ENCODE results near the gene TMPRSS2. TPM values are rescaled to one million over a fixed set of nuclear protein-coding genes. Genes with fewer than 3 reads are reported as not detected.

The TMPRSS2 gene
- total RNA-seq, 4 donors from 2014 or later, result 0.19 to 5.0 (median 0.62) TPM; not detected in 1

DNA sequence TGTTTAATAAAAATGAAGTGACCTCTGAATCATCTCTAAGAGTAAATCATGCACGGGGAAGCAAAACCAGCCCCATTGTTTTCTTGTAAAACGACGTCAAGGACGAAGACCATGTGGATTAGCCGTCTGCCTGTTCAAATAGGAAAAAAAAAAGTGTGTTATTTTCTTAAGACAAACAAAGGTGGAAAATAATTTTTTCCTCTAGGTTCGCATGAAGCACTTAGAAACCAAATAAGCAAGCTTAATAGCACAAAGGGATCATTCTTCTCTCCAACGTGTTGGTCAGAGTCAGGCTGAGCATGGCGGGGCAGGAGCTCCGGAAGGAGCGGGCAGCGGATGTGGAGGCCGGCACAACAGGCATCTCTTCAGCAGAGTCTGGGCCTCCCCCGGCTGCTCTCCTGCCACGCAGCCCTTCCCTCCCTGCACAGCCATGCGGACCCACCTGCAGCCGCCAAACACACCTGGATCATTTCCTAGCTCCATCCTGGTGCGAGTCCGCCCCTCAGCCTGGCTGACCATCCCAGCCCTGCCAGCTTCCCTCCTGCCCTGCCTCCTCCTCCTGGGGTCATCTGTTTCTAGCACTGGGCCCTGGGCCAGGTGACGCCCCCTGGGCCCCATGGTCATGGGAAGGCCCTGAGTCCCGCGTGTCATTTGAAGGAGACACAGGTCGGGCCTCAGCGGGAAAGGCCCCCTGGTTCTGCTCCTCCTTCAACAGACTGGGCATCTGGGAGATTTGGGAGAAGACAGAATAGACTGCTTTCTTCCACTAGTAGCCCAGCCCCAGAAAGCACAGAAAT lies 41.7 kb downstream of the TMPRSS2 start:
- ATAC-seq, result no peak

DNA sequence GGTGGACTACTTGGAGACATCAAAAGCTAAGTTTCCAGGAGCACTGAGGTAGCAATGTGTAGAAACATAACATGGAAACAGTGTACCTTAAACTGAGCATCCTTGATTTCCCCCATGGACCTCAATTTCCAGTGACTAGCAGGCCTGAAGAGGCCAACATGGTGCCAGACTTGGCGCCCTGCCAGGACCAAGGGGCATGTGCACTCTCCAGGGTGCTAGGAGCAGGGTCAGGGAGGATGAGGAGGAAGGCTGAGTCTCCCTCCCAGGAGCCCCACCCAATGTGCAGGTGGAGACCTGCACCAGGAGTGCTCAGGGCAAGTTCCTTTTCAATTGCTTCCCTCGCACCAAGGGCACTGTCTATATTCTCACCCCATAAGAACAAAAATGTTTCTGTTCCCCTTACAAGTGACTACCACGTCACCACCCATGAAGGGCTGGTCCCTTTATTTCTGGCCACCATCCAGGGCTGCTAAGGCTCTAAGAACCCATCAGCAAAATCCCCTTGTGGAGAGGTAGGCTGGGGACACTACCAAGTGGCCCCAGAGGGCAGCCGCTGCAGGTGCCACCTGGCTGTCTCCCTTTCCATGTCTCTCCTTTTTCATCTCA lies 42.7 kb downstream of the TMPRSS2 start:
- Histone ChIP-seq H3K27ac (no peak overlapping the region), H3K36me3 (no peaks in the 10 kb centered on the region), H3K27me3 (peaks cover 14% of the 10 kb centered on the region), H3K9me3 (no peaks in the 10 kb centered on the region), H3K4me3 (no peak overlapping the region), H3K4me1 (peaks cover 0 to 22% (median 0%) of the 10 kb centered on the region in 3 donors)
- 80% methylated on average over 1 of the region's 4 CpGs; no CpG with 5 or more reads in 1 of the 2 donors for WGBS, 2 donors (ENCODE audit: low coverage in 1 of 2)
- TF ChIP-seq EP300 (IDR thresholded peaks at IDR 0.05) (no peak), POLR2AphosphoS5 (IDR thresholded peaks at IDR 0.05) (no peak), POLR2A (IDR thresholded peaks at IDR 0.05) (no peak)
- TF ChIP-seq, protein P1, sequence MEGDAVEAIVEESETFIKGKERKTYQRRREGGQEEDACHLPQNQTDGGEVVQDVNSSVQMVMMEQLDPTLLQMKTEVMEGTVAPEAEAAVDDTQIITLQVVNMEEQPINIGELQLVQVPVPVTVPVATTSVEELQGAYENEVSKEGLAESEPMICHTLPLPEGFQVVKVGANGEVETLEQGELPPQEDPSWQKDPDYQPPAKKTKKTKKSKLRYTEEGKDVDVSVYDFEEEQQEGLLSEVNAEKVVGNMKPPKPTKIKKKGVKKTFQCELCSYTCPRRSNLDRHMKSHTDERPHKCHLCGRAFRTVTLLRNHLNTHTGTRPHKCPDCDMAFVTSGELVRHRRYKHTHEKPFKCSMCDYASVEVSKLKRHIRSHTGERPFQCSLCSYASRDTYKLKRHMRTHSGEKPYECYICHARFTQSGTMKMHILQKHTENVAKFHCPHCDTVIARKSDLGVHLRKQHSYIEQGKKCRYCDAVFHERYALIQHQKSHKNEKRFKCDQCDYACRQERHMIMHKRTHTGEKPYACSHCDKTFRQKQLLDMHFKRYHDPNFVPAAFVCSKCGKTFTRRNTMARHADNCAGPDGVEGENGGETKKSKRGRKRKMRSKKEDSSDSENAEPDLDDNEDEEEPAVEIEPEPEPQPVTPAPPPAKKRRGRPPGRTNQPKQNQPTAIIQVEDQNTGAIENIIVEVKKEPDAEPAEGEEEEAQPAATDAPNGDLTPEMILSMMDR (IDR thresholded peaks at IDR 0.05), result no peak
- ATAC-seq, result no peak

More for the DNA sequence above, 41.7 kb downstream of the TMPRSS2 start:
- H3K4me3 ChIP-seq, result no peak overlapping the region
- TF ChIP-seq EP300 (IDR thresholded peaks at IDR 0.05) (no peak), POLR2A (IDR thresholded peaks at IDR 0.05) (no peak), POLR2AphosphoS5 (IDR thresholded peaks at IDR 0.05) (no peak)
- TF ChIP-seq, protein P1 (IDR thresholded peaks at IDR 0.05), result no peak
- 82 to 83% methylated on average over 14 to 17 of the region's 23 CpGs for WGBS, 2 donors (ENCODE audit: low coverage in 1 of 2)
- H3K4me1 ChIP-seq, result peaks cover 0 to 19% (median 0%) of the 10 kb centered on the region in 3 donors
- no peaks in the 10 kb centered on the region for H3K36me3 ChIP-seq
- no peaks in the 10 kb centered on the region for H3K9me3 ChIP-seq
- H3K27ac ChIP-seq, result no peak overlapping the region
- peaks cover 24% of the 10 kb centered on the region for H3K27me3 ChIP-seq

DNA sequence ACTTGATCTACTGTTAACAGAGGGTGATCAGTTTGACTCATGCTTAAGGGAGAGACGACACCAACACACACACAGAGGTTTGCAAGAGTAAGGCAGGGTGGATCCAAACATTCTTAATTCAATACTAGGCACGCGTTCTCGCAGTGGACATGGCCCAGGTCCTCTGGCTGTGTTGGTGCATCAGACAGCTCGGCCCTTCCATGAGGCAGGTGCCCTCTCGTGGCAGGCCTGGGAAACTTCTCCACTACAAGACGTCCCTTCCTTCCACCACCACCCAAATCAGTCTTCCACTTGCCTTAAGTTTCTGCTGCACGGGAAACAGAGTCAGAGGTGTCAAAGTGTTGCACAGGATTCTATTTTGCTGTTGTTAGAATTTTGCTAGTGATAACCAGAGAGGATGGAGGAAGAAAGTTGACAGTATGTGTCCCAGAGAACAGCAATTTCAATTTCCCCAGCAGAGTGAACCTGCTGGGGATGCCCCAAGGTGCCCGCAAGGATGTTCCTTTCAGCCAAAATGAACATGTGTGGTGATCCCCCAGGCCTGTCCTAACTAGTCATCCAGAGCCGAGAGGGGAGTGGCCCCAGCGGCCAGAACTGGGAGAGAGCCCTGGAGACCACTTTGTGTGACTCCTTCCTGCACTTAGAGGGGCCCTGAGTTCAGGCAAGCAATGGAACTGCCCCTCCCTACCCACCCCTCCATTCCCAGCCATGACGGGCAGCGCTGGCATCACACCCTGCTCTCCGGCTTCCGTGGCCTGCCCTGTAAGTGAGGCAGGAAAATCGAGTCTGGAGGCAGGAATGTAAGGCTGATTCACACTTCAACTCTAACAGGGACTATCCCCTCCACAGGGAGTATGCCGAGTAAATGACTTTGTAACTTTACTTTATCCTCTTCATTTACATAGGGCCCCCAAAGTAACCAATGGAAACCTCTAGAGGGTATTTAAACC lies 47.1 kb downstream of the TMPRSS2 start:
- no peak for TF ChIP-seq POLR2A (IDR thresholded peaks at IDR 0.05)
- peak; percentile 43 for TF ChIP-seq POLR2AphosphoS5 (IDR thresholded peaks at IDR 0.05)
- TF ChIP-seq, protein P1 (IDR thresholded peaks at IDR 0.05), result peak in 3 of 4 experiments; percentile 73 to 88 (median 77)
- no peak overlapping the region for H3K4me3 ChIP-seq
- H3K27me3 ChIP-seq, result no peaks in the 10 kb centered on the region
- H3K36me3 ChIP-seq, result peaks cover 0 to 42% of the 10 kb centered on the region in 2 donors
- H3K27ac ChIP-seq, result no peak overlapping the region
- peak; percentile 84 for ATAC-seq
- 6 to 69% methylated on average over 5 to 9 of the region's 17 CpGs for WGBS, 2 donors (ENCODE audit: low coverage in 1 of 2)
- no peaks in the 10 kb centered on the region for H3K9me3 ChIP-seq
- H3K4me1 ChIP-seq, result peaks cover 0 to 3% (median 0%) of the 10 kb centered on the region in 3 donors

DNA sequence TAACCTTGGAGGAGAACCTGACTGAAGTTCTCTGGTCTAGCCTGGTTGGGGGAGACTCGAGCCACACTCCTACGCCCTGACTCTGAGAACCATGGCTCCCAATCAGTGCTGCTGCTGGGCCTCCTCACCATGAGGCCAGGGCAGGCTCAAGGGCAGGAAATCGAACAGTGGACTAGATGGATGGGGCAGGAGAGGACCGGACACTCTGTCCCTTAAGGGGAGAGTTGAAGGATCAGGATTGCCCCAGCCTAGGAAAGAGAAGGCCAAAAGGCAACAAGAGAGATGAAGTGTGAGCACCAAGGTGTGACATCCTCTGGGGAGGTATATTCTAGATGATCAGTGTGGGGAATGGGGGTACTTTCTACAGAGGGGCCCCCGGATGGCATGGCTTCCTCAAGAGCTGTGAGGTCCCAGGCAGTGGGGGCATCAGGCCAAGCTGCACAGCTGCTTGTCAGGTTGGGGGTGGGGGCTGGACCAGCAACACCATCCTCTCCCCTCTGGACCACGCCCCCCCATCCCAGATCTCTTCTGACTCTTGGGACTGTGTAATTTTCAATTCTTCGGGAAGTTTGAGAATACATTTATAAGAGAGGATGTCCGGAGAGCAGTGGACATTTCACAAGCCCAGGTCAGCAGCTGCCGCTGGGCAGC lies 47.9 kb downstream of the TMPRSS2 start:
- Histone ChIP-seq H3K27ac (no peak overlapping the region), H3K9me3 (no peaks in the 10 kb centered on the region), H3K4me1 (peaks cover 0 to 3% (median 0%) of the 10 kb centered on the region in 3 donors), H3K27me3 (no peaks in the 10 kb centered on the region), H3K36me3 (peaks cover 0 to 50% of the 10 kb centered on the region in 2 donors), H3K4me3 (no peak overlapping the region)
- ATAC-seq, result peak; percentile 5
- WGBS, 2 donors (ENCODE audit: low coverage in 1 of 2), result no CpG with 5 or more reads among the region's 9 CpGs
- TF ChIP-seq, protein P1 (IDR thresholded peaks at IDR 0.05), result no peak
- TF ChIP-seq POLR2A (IDR thresholded peaks at IDR 0.05) (no peak), EP300 (IDR thresholded peaks at IDR 0.05) (no peak), POLR2AphosphoS5 (IDR thresholded peaks at IDR 0.05) (no peak)

Measured in gastroesophageal sphincter (tissue), 4 donors.